ENCODE results near the gene RTF1.

GRCh38 chr15:41407341-41407740 is 9.6 kb upstream of the RTF1 start:
- TF ChIP-seq POLR2A (IDR thresholded peaks at IDR 0.05; ENCODE audit: extremely low read depth, insufficient read length) (no peak), CTCF (IDR thresholded peaks at IDR 0.05; ENCODE audit: low read depth, low read length) (no peak), MAX (IDR thresholded peaks at IDR 0.05; ENCODE audit: low read depth, low read length) (no peak)
